Mammary epithelial cell (primary cell): ENCODE results near the gene EPYC.

Source experiments
- EZH2 ChIP-seq: IDR thresholded peaks from 2 replicates; pipeline ENCODE4 v1.6.1; 2012; ENCODE audit warnings: low read length, inconsistent platforms, borderline replicate concordance
- TF ChIP-seq, protein P1 (sequence below), 2 donors: IDR thresholded peaks in 1 of 2; conservative IDR thresholded peaks in 1 of 2; 2 replicates each; pipeline ENCODE4 v1.5.1; 2011 to 2012; ENCODE audit warnings: inconsistent platforms in 2 of 2, low read length in 2 of 2, mild to moderate bottlenecking in 2 of 2, control low read depth in 1 of 2, low read depth in 1 of 2; ENCODE audit not compliant: insufficient read depth in 1 of 2; ENCODE audit errors: extremely low read depth in 1 of 2

GRCh38 chr12:90953956-90954421 lies 50.8 kb downstream of the EPYC start:
- TF ChIP-seq, protein P1, sequence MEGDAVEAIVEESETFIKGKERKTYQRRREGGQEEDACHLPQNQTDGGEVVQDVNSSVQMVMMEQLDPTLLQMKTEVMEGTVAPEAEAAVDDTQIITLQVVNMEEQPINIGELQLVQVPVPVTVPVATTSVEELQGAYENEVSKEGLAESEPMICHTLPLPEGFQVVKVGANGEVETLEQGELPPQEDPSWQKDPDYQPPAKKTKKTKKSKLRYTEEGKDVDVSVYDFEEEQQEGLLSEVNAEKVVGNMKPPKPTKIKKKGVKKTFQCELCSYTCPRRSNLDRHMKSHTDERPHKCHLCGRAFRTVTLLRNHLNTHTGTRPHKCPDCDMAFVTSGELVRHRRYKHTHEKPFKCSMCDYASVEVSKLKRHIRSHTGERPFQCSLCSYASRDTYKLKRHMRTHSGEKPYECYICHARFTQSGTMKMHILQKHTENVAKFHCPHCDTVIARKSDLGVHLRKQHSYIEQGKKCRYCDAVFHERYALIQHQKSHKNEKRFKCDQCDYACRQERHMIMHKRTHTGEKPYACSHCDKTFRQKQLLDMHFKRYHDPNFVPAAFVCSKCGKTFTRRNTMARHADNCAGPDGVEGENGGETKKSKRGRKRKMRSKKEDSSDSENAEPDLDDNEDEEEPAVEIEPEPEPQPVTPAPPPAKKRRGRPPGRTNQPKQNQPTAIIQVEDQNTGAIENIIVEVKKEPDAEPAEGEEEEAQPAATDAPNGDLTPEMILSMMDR (conservative IDR thresholded peaks at IDR 0.05 in 1 of 2, IDR thresholded peaks at IDR 0.05 in 1 of 2; ENCODE audit: extremely low read depth in 1 of 2, insufficient read depth in 1 of 2, low read depth in 1 of 2, low read length in 2 of 2) = peak; percentile 12 to 35
- no peak for TF ChIP-seq EZH2
